NT2/D1 (cell line): Measurements from ENCODE around the gene FBXO11.

Experiments used
- SUZ12 ChIP-seq: IDR thresholded peaks from 2 replicates; pipeline ENCODE4 v1.6.1; 2011; ENCODE audit not compliant: insufficient read length, insufficient read depth; ENCODE audit errors: extremely low read depth
- YY1 ChIP-seq: IDR thresholded peaks from 2 replicates; pipeline ENCODE4 v1.6.1; 2011; ENCODE audit not compliant: insufficient read length, insufficient read depth
- ZNF274 ChIP-seq: IDR thresholded peaks from 2 replicates; pipeline ENCODE4 v1.6.1; 2011; ENCODE audit warnings: mild to moderate bottlenecking, low read depth, low read length

GRCh38 chr2:47805850-47806249 lies 100.4 kb downstream of the FBXO11 start:
- TF ChIP-seq ZNF274 (no peak), SUZ12 (no peak), YY1 (no peak)
